Right atrium auricular region (tissue), 2 donors: ENCODE measurements around the gene KRTAP5-5. TPM values are rescaled to one million over a fixed set of nuclear protein-coding genes. Genes with fewer than 3 reads are reported as not detected.
"Not testable (repeated sequence)": the region's sequence is repeated elsewhere in the genome, so short reads cannot be mapped to it uniquely, and the experiment has no call there.

ENCODE experiments used
- DNase-seq: peaks from one replicate; pipeline ENCODE4 v3.0.0-alpha.2; 2019; ENCODE audit warnings: low spot score
- H3K27ac ChIP-seq, 2 donors: fragments of 200-600 bp; sonication (generic); 1 replicate in 1 of 2; 2 replicates in 1 of 2; pipeline ENCODE4 v1.5.1; 2016 to 2019
- H3K27me3 ChIP-seq, 2 donors: fragments of 200-600 bp; sonication (generic); one replicate each; pipeline versions ENCODE4 v1.5.1 to v1.6.0; 2017 to 2019
- H3K36me3 ChIP-seq: fragments of 200-600 bp; sonication (generic); one replicate; pipeline ENCODE4 v1.5.1; 2016
- H3K4me1 ChIP-seq, 2 donors: fragments of 200-600 bp; sonication (generic); one replicate each; pipeline versions ENCODE4 v1.5.1 to v1.6.0; 2017 to 2019
- H3K4me3 ChIP-seq, 2 donors: fragments of 200-600 bp; sonication (generic); 1 replicate in 1 of 2; 2 replicates in 1 of 2; pipeline ENCODE4 v1.5.1; 2017 to 2019; ENCODE audit warnings: mild to moderate bottlenecking in 1 of 2, moderate library complexity in 1 of 2
- H3K9me3 ChIP-seq, 2 donors: fragments of 200-600 bp; sonication (generic); one replicate each; pipeline ENCODE4 v1.5.1; 2019
- CTCF ChIP-seq, 2 donors: fragments of 200-600 bp; sonication (generic); IDR thresholded peaks; one replicate each; pipeline ENCODE4 v1.5.1; 2019; ENCODE audit warnings: antibody characterized with exemption in 2 of 2
- total RNA-seq, 2 donors: library from RNA; depleted of rRNA; stranded (reverse); fragments of >200 nt; gene quantifications; one replicate each; pipeline ENCODE4 v1.1.0, GENCODE V29; 2016

Gene KRTAP5-5
- total RNA-seq, 2 donors from 2014 or later, result not detected

GRCh38 chr11:1643146-1643690 is 13.6 kb downstream of the KRTAP5-5 start:
- Histone ChIP-seq H3K27me3 (no peaks in the 10 kb centered on the region), H3K9me3 (no peaks in the 10 kb centered on the region), H3K4me1 (no peaks in the 10 kb centered on the region), H3K27ac (no peak overlapping the region), H3K36me3 (no peaks in the 10 kb centered on the region), H3K4me3 (no peak overlapping the region)
- DNase-seq, result no peak
- no peak for TF ChIP-seq CTCF (IDR thresholded peaks at IDR 0.05)

GRCh38 chr11:1644601-1645356 is 15.2 kb downstream of the KRTAP5-5 start:
- H3K4me3 ChIP-seq, result no peak overlapping the region
- no peak for DNase-seq
- no peak for TF ChIP-seq CTCF (IDR thresholded peaks at IDR 0.05)
- no peaks in the 10 kb centered on the region for H3K9me3 ChIP-seq
- no peaks in the 10 kb centered on the region for H3K27me3 ChIP-seq
- H3K36me3 ChIP-seq, result no peaks in the 10 kb centered on the region
- H3K27ac ChIP-seq, result no peak overlapping the region
- H3K4me1 ChIP-seq, result no peaks in the 10 kb centered on the region

GRCh38 chr11:1645357-1645821 is 15.8 kb downstream of the KRTAP5-5 start:
- no peak for DNase-seq
- Histone ChIP-seq H3K4me3 (no peak overlapping the region), H3K36me3 (no peaks in the 10 kb centered on the region), H3K27me3 (no peaks in the 10 kb centered on the region), H3K27ac (no peak overlapping the region), H3K4me1 (no peaks in the 10 kb centered on the region), H3K9me3 (no peaks in the 10 kb centered on the region)
- TF ChIP-seq CTCF (IDR thresholded peaks at IDR 0.05), result no peak

GRCh38 chr11:1646540-1646939 is 17.0 kb downstream of the KRTAP5-5 start:
- not testable (repeated sequence) for H3K36me3 ChIP-seq, DNase-seq, H3K4me3 ChIP-seq, H3K9me3 ChIP-seq, H3K27me3 ChIP-seq, H3K27ac ChIP-seq, H3K4me1 ChIP-seq

- Histone ChIP-seq H3K4me3 (no peak overlapping the region), H3K27me3 (no peaks in the 10 kb centered on the region), H3K4me1 (no peaks in the 10 kb centered on the region), H3K9me3 (no peaks in the 10 kb centered on the region), H3K27ac (no peak overlapping the region), H3K36me3 (no peaks in the 10 kb centered on the region)
- no peak for DNase-seq
- no peak for TF ChIP-seq CTCF (IDR thresholded peaks at IDR 0.05)
These were observed 18.5 kb downstream of the KRTAP5-5 start for GRCh38 chr11:1647901-1648652.
